Astrocyte (in vitro differentiated cells and primary cell): ENCODE results near the gene ADAMTS3.

ENCODE experiments used
- EZH2 ChIP-seq: IDR thresholded peaks from 2 replicates; pipeline ENCODE4 v1.6.1; 2012; ENCODE audit warnings: mild to moderate bottlenecking, low read length, inconsistent platforms; ENCODE audit not compliant: insufficient read depth
- TF ChIP-seq, protein P1 (sequence below): IDR thresholded peaks from 2 replicates; pipeline ENCODE4 v1.5.1; 2011; ENCODE audit warnings: low read depth, mild to moderate bottlenecking, inconsistent platforms, low read length, moderate library complexity; ENCODE audit not compliant: insufficient read depth

DNA sequence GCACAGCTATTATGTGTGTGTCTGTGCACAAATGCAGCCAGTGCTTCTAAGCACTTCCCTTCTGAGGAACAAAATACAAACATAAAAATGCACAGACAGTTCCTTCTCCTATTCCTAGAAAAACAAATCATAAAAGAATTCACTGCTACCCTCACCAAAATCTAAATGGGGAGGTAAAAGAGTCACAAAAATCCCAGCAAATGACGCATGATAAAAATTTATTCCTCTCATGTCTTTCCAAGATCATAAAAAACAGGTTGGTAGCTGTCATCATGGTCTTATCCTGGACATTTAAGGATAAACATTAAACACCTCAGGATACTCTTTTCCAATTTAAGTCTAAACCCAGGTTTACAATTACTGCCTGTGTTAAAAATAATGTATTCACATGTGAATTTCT, 124.9 kb downstream of the ADAMTS3 start:
- no peak for TF ChIP-seq EZH2
- TF ChIP-seq, protein P1, sequence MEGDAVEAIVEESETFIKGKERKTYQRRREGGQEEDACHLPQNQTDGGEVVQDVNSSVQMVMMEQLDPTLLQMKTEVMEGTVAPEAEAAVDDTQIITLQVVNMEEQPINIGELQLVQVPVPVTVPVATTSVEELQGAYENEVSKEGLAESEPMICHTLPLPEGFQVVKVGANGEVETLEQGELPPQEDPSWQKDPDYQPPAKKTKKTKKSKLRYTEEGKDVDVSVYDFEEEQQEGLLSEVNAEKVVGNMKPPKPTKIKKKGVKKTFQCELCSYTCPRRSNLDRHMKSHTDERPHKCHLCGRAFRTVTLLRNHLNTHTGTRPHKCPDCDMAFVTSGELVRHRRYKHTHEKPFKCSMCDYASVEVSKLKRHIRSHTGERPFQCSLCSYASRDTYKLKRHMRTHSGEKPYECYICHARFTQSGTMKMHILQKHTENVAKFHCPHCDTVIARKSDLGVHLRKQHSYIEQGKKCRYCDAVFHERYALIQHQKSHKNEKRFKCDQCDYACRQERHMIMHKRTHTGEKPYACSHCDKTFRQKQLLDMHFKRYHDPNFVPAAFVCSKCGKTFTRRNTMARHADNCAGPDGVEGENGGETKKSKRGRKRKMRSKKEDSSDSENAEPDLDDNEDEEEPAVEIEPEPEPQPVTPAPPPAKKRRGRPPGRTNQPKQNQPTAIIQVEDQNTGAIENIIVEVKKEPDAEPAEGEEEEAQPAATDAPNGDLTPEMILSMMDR: no peak
